Cortex of kidney (tissue), 1 donor: ENCODE data around the gene S100PBP.

ENCODE experiments used
- DNase-seq: peaks from one replicate; lab custom pipeline; 2025; lab: John Stamatoyannopoulos, UW

Gene S100PBP

GRCh38 chr1:32828341-32828740, 10.9 kb downstream of the S100PBP start:
- no peak for DNase-seq

GRCh38 chr1:32830092-32830852, 12.8 kb downstream of the S100PBP start:
- DNase-seq, result no peak

GRCh38 chr1:32831878-32832277, 14.4 kb downstream of the S100PBP start:
- DNase-seq, result no peak

- DNase-seq, result no peak
Observed at GRCh38 chr1:32848354-32849063, 31.1 kb downstream of the S100PBP start.

- DNase-seq, result no peak
Observed at GRCh38 chr1:32855861-32856617, 38.6 kb downstream of the S100PBP start.

GRCh38 chr1:32858136-32858535, 40.7 kb downstream of the S100PBP start:
- DNase-seq, result no peak

GRCh38 chr1:32858791-32859190, 41.3 kb downstream of the S100PBP start:
- DNase-seq, result no peak

GRCh38 chr1:32859915-32860314, 42.5 kb downstream of the S100PBP start:
- DNase-seq, result no peak

GRCh38 chr1:32860566-32860965, 43.1 kb downstream of the S100PBP start:
- no peak for DNase-seq

- no peak for DNase-seq
Observed at GRCh38 chr1:32861904-32862695, 44.6 kb downstream of the S100PBP start.

GRCh38 chr1:32863218-32863880, 45.9 kb downstream of the S100PBP start:
- DNase-seq, result no peak

GRCh38 chr1:32863881-32864245, 46.4 kb downstream of the S100PBP start:
- DNase-seq, result no peak

- DNase-seq, result no peak
Observed at GRCh38 chr1:32864375-32865019, 47.0 kb downstream of the S100PBP start.

GRCh38 chr1:32865639-32866405, 48.4 kb downstream of the S100PBP start:
- no peak for DNase-seq

- DNase-seq, result no peak
Observed at GRCh38 chr1:32867151-32867550, 49.7 kb downstream of the S100PBP start.

- no peak for DNase-seq
Observed at GRCh38 chr1:32867671-32868070, 50.2 kb downstream of the S100PBP start.

- no peak for DNase-seq
Observed at GRCh38 chr1:32868085-32868484, 50.6 kb downstream of the S100PBP start.

GRCh38 chr1:32868806-32869455, 51.5 kb downstream of the S100PBP start:
- DNase-seq, result no peak

- DNase-seq, result no peak
Observed at GRCh38 chr1:32869923-32870614, 52.6 kb downstream of the S100PBP start.
